Measurements from ENCODE around the gene NIPAL4. TPM values are rescaled to one million over a fixed set of nuclear protein-coding genes. Genes with fewer than 3 reads are reported as not detected.

Gene NIPAL4
- total and polyA plus RNA-seq, 2 donors (not counting 3 experiments of a cell fraction or from before 2014, with no cell fraction given), result not detected

DNA sequence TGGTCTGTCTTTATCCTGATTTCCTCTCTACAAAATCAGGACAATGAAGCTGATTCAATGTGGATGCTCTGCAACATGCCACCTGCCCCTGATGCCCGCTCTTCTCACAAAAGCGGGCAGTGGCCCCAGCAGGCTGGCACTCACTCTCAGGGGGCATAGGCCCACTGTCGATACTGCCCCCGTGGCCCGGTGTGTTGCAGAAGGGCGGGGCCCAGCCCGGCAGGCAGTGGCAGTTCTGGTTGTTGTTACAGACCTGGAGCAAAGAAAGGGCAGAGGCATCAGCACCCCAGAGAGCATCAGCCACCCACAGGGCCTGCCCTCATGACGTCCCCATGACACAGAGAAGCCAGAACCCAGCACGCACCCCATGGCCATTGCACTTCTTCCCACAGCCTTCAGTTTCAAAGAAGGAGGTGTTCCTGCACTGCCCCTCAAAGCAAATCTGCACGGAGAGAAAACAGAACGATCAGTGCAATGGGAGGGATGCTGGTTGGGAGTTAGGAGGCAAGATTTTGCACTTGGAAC, 31.5 kb downstream of the NIPAL4 start:
- no peaks in the 10 kb centered on the region for H4K20me1 ChIP-seq (replicated peaks; ENCODE audit: control insufficient read depth, extremely low read depth, insufficient read depth, low read length)
- no peaks in the 10 kb centered on the region for H3K9me1 ChIP-seq (replicated peaks; ENCODE audit: control insufficient read depth, extremely low read depth, insufficient read depth, low read length)
- no peaks in the 10 kb centered on the region for H3K79me2 ChIP-seq (ENCODE audit: control insufficient read depth, insufficient read depth, low read length)
- dilution Hi-C loops (cut with MboI; ENCODE audit: extremely low pct_ligation_motif_present, low sequenced_read_pairs) (loop anchor here (25.0 kb wide), 1 partner anchor 154 kb away; a partner anchor contains a TSS), intact Hi-C loops (cut with micrococcal nuclease) (no loop called here)
- H3K4me3 ChIP-seq (replicated peaks in 1 of 3; ENCODE audit: insufficient read depth in 1 of 3, low read depth in 1 of 3, low read length in 3 of 3), result no peak overlapping the region
- POLR2A ChIA-PET, result no interaction called here
- no peaks in the 10 kb centered on the region for H3K4me1 ChIP-seq (ENCODE audit: control insufficient read depth, extremely low read depth, insufficient read depth, low read length)
- H3K27ac ChIP-seq (ENCODE audit: insufficient read depth, low read depth, low read length), result no peak overlapping the region
- DNase-seq (ENCODE audit: low read depth, low spot score) (no peak), FAIRE-seq (no peak)
- peaks cover 0 to 10% of the 10 kb centered on the region in 2 experiments for H3K36me3 ChIP-seq (ENCODE audit: control insufficient read depth in 2 of 2, extremely low read depth in 1 of 2, insufficient read depth in 2 of 2, low read length in 2 of 2)
- H3K4me2 ChIP-seq (ENCODE audit: insufficient read depth, low read length), result no peak overlapping the region
- no TSS peak for BruUV-seq (replicated peaks)
- H3K9me3 ChIP-seq (replicated peaks; ENCODE audit: control insufficient read depth, insufficient read depth, low read length), result no peaks in the 10 kb centered on the region
- no peaks in the 10 kb centered on the region for H3K27me3 ChIP-seq (ENCODE audit: control insufficient read depth in 2 of 2, insufficient read depth in 2 of 2, low read length in 2 of 2)
- TF ChIP-seq MAX (IDR thresholded peaks at IDR 0.05; ENCODE audit: insufficient read depth, insufficient read length), result no peak
- TF ChIP-seq, protein P1, sequence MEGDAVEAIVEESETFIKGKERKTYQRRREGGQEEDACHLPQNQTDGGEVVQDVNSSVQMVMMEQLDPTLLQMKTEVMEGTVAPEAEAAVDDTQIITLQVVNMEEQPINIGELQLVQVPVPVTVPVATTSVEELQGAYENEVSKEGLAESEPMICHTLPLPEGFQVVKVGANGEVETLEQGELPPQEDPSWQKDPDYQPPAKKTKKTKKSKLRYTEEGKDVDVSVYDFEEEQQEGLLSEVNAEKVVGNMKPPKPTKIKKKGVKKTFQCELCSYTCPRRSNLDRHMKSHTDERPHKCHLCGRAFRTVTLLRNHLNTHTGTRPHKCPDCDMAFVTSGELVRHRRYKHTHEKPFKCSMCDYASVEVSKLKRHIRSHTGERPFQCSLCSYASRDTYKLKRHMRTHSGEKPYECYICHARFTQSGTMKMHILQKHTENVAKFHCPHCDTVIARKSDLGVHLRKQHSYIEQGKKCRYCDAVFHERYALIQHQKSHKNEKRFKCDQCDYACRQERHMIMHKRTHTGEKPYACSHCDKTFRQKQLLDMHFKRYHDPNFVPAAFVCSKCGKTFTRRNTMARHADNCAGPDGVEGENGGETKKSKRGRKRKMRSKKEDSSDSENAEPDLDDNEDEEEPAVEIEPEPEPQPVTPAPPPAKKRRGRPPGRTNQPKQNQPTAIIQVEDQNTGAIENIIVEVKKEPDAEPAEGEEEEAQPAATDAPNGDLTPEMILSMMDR (IDR thresholded peaks at IDR 0.05; ENCODE audit: extremely low read depth in 1 of 2, insufficient read depth in 1 of 2, low read depth in 1 of 2, low read length in 2 of 2), result no peak
- TF ChIP-seq EZH2 (IDR thresholded peaks at IDR 0.05; ENCODE audit: borderline replicate concordance, low read depth, low read length, severe bottlenecking), result no peak
- TF ChIP-seq MYC (IDR thresholded peaks at IDR 0.05; ENCODE audit: low read depth, low read length), result no peak
- no peak for TF ChIP-seq GATA2 (IDR thresholded peaks at IDR 0.05; ENCODE audit: insufficient read depth, insufficient read length, low read depth, low read length)
- TF ChIP-seq FOS (IDR thresholded peaks at IDR 0.05; ENCODE audit: borderline replicate concordance, insufficient read depth, low read length), result no peak
- no peak for TF ChIP-seq JUN (IDR thresholded peaks at IDR 0.05; ENCODE audit: borderline replicate concordance, insufficient read depth, insufficient read length, low read depth)
- TF ChIP-seq POLR2A (IDR thresholded peaks at IDR 0.05; ENCODE audit: low read depth, low read length), result no peak
- TF ChIP-seq POLR2AphosphoS5 (IDR thresholded peaks at IDR 0.05; ENCODE audit: insufficient read depth, low read depth, low read length), result no peak
- CTCF ChIA-PET, result no interaction called here
- no peak overlapping the region for H3K9ac ChIP-seq (replicated peaks; ENCODE audit: extremely low read depth, insufficient read depth, low read length)
- no peak overlapping the region for H2AFZ ChIP-seq (ENCODE audit: low read depth, low read length)

Measured in endothelial cell of umbilical vein (primary cell).